Stimulated activated CD8-positive, alpha-beta memory T cell treated with anti-CD3 and anti-CD28 coated beads, Interleukin-7, amount 100 ng/mL, for 24 hours (primary cell): Measurements from ENCODE around the gene AGAP1.

Experiments used
- DNase-seq: peaks from one replicate; pipeline ENCODE4 v3.0.0-alpha.2; 2020; ENCODE audit warnings: low read depth

The AGAP1 gene

GRCh38 chr2:235964787-235965390, 471.0 kb downstream of the AGAP1 start:
- no peak for DNase-seq

DNA sequence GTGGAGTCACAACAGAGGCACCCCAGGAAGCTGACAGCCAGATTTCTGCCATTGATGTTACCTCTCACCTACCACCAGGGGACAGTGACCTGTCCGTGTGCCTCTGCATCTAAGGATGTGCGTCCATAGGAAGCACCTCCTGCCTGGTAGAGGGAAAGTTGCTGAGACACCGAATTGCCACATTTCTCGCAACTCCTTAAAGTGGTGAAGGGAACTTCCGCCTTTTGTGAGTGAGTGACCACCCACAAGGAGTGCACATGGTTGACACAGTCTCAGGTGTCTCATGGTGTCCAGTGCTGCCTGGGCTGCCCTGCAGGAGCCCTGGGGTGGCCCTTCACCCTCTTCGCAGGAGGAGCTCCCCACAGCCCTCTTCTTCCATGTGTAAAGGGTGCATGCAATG, 472.6 kb downstream of the AGAP1 start:
- DNase-seq, result no peak

DNA sequence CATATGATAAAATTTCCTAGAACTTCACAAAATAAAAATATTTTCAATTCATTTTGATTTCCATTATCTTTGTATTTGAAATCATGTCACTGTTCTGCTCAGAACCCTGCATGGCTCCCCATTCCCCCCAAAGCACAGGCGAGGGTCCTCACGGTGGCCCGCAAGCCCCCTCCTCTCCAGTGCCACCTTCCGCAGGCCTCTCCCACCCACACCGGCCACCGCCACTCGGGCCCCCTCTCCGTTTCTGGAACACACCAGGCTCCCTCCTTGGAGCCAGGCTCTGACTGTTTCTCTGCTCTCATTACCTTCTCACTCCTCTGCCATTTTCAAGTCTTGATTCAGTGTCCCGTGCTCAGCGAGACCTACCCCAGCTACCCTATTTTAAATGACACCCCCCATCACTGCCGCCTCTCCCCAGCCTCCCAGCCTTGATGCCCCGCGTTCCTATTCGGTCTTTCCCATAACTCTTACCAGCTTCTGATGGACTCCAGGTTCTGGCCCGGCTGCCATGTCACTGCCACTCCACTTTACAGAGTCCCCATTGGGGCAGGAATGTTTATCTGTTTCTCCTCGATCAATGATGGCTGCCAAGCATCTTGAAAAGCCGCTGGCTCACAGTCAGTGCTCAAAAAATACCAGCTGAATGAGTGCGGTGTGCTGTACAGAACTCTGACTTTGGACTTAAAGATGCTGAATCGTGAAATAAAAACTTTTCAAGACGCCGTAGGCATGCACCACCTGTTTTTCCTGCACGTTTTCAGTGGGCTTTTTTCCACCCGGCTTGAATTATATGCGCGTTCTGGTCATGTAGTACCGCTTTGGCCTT, 473.3 kb downstream of the AGAP1 start:
- DNase-seq, result no peak

DNA sequence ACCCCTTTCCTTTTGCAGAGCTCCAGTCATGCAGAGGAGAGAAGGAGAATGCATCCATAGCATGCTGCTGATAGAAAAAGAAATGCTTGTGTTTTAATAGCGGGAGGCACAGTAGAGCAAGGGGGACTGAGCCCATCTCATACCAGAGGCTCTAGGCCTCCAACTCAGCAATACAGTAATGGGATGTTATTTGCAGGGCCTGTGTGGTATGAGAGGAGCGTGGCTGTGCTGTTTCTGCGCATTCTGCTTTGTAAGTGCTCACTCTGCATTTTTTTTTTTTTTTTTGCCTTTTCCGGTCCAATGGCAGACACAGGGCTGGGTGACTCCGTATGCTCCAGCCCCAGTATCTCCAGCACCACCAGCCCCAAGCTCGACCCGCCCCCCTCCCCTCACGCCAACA, 474.3 kb downstream of the AGAP1 start:
- no peak for DNase-seq

DNA sequence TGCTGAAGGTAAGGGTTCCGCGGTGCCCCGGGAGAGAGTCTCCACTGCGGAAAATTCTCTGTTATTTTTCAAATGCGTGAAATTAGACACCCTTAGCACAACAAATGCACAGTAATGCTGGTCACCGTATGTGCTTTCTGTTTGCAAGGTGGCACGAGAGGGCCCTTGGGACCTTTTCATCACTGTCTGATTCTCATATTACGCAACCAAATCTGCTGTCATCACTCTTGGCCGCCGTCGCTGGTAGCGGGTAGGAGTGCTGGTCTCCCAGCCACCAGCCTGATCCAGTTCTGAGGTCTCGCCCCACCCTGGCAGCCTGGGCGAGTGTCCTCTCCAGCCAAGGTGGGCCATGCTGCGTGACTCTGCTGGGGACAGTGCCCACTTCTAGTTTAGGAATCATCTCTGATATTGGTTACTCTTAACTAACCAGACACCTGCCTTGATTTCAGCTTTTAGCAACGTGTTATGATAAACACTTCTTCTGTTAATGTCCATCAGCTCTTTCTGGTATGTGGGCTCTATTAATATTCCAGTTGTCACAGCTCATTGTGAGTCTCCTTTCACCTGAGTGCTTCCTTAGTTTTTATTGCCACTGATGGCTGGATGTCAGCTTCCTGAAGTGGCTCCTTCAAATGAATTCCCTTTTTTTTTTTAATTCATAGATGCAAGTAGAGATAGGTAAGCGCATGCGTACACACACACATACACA, 474.9 kb downstream of the AGAP1 start:
- DNase-seq, result no peak

DNA sequence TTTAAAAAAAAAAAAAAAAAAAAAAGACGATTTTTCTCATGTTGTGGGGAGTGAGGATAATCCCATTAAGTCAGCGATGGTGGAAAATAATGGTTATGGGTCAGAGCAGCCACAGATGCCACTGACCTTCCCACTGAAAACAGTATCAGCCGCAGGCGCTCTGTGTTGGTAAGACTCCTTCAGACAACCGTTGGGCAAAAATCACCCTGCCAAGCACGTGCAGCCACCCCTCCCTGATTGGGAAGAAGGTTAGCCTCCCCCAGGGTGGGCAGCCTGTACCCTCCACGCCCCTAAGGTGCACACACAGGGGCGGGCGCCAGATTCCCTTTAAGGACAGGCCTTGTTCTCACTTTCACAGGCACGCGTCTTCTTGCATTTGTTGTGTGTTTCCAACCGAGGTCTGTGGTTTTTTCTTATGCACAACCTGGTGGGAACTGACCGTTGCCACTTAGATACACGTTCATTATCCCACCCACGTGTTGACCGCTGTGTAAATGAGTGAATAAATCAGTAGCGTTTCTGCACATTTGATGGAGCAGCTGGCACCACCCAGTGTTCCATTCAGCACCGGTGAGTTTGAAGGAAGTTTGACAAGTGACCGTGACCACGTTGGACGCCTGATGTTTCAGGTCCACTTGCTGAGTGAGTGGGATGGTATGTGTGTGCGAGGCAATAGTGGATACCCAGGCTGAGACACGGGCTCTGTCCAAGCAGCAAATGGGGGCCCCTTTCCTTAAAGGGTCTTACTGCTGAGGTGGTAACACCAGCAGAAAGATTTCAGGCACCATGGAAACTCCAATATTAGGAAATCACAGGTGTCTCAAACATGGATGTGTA, 476.6 kb downstream of the AGAP1 start:
- no peak for DNase-seq

DNA sequence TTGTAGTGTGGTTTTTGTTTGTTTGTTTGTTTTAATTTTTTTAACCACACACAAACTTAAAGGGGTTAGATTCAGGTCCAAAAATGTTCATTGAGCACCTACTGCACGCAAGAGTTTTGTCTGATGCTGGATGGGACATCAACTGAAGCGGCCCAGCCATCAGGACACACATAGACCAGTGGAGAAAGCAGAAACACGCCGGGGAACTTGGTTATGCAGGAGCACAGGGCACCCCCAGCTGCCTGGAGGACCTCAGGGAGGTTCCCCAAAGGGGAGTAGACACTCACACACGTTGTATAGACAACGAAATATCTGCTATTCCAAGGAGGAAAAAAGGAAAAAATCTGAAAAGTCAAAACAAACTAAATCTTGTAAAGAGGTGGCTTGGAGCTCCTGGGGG, 482.7 kb downstream of the AGAP1 start:
- DNase-seq, result no peak

DNA sequence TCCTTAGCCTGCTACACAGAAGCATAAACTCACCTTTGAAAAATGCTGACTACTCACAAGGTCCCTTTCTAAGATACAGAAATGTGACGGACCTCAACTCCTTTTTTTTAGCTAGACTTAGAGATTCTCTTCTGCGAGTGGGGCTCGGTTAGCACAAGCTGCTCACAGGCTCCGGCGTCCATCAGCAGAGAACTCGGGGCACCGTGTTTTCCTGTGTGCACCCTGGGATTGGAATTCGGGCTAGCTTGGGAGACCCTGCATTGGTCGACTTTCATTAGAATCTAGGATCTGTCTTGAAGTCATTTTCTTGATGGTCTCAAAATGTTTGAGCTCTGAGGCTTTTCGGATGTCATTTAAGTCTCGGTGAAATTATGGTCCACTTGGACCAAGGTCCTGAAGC, 483.1 kb downstream of the AGAP1 start:
- DNase-seq, result no peak

DNA sequence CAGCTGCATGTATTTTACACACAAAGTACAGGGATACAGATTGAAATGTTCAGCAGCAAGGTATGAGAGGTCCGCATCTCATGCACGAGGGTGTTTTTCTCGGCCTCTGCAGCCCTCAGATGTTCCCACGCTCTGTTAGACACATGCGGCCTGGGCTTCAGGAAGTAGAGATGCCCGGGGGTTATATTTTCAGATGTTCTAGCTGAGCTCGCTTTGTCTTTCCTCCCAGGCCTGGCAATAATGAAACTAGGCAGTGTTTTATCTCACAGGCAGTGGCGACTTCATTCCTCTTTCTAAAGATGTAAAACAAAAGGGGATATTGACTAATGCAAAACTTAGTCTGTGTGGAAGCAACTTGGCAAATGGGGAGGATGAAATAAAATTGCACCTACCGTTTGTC, 483.6 kb downstream of the AGAP1 start:
- DNase-seq, result no peak

DNA sequence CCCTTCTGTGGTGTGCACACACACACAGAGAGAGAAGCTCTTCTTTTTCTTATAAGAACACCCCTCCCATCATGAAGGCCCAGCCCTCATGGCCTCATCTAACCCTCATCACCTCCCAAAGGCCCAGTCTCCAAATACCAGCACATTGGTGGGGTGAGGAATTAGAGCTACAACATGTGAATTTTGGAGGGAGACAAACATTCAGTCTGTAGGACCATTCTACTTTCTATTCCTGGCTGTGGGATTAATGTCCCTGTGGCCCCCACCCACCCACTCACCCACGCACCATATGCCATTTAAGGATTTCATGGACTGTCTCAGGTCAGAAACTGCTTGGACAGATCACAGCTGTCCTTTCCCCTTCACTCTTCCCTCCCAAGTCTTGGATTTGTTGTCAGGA, 484.2 kb downstream of the AGAP1 start:
- DNase-seq, result no peak

DNA sequence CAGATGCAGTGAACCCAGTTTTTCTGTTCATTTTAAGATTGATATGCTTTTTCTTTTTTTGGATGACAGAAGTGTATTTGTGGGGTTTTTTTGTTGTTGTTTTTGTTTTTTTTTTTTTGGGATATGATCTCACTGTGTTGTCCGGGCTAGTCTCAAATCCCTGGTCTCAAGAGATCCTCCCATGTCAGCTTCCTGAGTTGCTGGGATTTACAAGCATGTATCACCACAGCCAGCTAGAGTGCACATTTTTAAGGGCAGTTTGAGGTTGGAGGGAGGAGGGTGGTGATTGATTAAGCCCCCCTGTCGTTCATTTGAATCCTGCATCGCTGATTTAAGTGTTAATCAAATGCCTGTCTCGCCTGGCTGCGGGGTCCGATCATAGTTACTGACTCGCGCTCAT, 485.2 kb downstream of the AGAP1 start:
- no peak for DNase-seq

DNA sequence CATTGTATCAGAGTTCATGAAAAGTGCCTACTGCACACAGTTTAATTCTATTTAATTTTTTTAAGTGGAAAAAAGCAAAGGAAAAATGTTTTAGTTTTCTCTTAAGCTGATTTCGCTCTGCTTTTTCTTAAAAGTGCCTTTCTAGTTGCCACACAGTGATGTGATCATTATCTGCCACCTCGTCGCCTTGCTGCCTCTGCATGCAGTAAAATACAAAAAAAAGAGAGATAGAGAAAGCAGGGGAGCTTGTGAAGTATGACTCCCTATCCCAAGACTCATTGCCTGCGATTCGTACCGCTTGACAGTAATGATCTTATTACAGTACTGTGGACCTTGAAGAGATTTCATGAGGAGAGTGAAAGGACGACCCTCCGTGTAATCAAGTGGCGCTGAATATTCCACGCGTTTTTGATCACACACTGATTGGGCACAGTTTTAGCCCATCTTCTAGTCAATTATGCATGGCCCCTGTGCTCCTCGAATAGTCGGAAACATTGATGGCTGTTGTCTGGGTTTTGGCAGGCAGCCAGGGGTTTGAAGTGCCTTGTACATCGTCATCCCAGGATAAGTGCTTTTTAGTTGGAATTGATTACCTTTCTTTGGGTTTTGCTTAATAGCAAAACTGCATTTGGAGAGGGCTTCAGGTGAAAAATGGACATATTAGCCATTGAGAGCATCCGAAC, 486.1 kb downstream of the AGAP1 start:
- no peak for DNase-seq

DNA sequence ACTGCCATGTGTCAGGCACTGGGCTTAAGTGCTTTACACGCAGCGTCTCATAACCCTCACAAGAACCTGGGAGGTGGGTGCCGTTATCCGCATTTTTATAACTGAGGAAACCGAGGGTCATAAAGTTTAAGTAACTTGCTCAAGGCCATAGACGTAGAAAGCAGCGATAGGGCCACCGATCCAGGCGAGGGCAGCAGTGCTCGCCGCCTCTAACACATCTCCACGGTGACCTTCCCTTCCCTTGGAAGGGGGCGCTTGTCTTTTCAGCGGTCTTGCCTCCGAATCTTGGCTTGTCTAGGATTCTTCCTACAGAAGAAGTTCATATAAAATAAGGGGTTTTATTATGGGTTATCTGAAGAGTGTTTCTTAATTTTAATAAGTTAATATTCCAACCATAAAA, 487.8 kb downstream of the AGAP1 start:
- DNase-seq, result no peak

- no peak for DNase-seq
Observed at GRCh38 chr2:235983016-235983415, 489.2 kb downstream of the AGAP1 start.

GRCh38 chr2:235984552-235984951, 490.7 kb downstream of the AGAP1 start:
- no peak for DNase-seq

DNA sequence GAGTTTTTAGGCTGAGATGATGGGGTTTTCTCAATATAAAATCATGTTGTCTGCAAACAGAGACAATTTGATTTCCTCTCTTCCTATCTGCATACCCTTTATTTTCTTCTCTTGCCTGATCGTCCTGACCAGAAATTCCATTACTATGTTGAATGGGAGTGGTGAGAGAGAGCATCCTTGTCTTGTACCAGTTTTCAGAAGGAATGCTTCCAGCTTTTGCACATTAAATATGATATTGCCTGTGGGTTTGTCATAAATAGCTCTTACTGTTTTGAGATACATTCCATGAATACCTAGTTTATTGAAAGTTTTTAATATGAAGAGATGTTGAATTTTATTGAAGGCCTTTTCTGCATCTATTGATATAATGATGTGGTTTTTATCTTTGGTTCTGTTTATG, 492.5 kb downstream of the AGAP1 start:
- DNase-seq, result no peak

- no peak for DNase-seq
Observed at GRCh38 chr2:235988271-235989015, 494.6 kb downstream of the AGAP1 start.

- no peak for DNase-seq
Observed at GRCh38 chr2:235989591-235989990, 495.7 kb downstream of the AGAP1 start.

DNA sequence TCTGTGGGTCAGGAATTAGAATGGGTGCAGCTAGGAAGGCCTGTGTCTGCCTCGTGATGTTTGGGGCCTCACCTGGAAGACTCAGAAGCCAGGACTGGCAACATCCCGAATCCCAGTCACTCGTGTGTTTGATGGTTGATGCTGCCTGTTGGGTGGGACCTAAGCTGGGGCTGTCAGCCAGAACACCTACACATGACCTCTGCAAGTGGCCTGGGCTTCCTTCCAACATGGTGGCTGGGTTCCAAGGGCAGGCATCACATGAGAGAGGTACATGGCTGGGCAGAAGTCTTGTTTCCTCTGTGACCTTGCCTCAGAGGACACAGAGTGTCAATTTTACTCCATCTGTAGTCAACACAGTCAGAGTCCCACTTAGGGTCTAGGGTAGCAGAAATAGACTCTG, 496.5 kb downstream of the AGAP1 start:
- DNase-seq, result no peak

- DNase-seq, result no peak
Observed at GRCh38 chr2:235992024-235992423, 498.2 kb downstream of the AGAP1 start.

- no peak for DNase-seq
Observed at GRCh38 chr2:235996419-235996818, 502.6 kb downstream of the AGAP1 start.
